GM21360 (cell line): ENCODE data around the gene ANKRD37.

Experiments
- ATAC-seq: cut with Tn5 transposase; IDR thresholded peaks from one replicate; pipeline ENCODE4 v1.9.1; 2021; ENCODE audit warnings: mild to moderate bottlenecking, moderate library complexity; ENCODE audit not compliant: unreplicated experiment

Gene ANKRD37

DNA sequence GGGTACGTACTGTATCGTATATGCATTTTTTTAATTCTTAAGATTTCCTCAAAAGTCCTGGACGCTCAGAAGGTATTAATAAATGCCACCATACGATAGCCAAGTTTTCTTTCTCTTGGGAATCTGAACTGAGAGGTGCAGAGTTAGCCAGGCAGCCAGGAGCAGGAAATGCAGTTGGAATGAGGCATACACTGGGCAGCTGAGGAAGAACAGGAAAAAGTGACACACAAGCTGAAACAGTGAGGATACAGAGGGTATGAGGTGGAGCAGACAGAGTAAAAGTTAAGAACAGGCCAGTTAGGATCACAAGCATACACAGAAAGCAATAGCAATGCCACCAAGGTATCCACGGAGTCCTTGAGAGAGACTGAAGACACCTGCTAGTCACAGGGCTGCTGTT, 15.8 kb downstream of the ANKRD37 start:
- ATAC-seq: no peak

- ATAC-seq: no peak
Observed at GRCh38 chr4:185416955-185417354, 20.3 kb downstream of the ANKRD37 start.

DNA sequence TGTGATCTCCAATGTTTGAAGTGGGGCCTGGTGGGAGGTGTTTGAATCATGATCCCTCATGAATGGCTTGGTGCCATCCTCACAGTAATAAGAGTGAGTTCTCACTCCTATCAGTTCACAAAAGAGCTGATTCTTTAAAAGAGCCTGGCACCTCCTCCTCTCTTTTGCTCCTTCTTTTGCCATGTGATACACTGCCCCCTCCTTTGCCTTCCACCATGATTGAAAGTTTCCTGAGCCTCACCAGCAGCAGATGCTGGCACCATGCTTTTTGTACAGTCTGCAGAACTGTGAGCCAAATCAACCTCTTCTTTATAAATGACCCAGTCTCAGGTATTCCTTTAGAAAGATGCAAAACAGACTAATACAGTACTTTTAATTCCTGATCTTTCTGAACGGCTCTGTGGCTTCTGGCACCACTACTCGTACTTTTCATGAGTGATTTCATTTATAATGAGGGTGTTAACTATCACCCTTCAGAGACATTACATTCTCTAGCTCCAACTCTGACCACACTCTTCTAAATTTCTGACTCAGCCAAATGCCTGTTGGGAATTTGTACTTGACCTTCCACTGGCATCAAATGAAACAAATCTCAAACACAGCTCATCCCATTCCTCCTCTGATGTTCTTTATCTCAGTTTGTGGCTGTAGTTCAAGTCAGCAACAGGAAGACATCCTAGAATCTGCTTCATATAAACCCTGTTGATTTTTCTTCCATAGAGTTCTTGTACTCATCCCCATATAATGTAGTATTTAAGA, 24.9 kb downstream of the ANKRD37 start:
- no peak for ATAC-seq

DNA sequence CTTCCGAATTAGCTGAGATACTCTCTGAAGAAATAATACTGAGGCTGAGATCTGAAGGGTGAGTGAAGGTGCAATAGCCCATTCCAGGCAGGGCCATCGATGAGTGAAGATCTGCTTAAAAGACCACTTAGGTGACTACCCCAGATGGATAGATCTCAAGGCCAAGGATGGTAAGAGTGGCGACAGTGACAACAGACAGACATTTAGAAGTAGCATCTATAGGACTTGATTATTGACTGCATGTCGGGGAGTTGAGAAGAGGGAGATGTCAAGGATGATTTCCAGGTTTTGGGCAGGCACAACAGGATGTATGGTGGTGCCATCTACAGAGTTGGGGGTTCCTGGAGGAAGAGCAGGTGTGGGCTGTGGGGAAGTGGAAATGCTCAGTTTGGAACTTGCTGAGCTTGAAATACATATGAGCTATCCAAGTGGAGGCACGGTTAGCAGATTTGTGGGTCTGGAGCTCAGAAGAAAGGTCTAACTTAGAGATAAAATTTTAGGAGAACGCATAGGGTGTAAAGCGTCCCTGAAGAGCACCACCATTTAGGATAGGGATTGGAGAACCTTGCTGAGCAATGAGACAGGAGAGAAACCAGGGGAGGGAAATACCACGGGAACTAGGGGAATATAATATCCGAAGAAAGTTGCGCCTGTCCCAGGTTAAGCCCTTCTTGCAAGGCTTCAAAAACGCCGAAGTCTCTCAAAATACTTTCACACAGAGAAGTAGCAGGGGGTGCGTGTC, 28.4 kb downstream of the ANKRD37 start:
- ATAC-seq: no peak

GRCh38 chr4:185425647-185426352, 29.2 kb downstream of the ANKRD37 start, which contains the start of gene UFSP2:
UFSP2 (minus strand) TSS chr4:185425964; CDS start chr4:185425868, 96 bp downstream.
- peak; percentile 93 for ATAC-seq

GRCh38 chr4:185426960-185427688, 30.5 kb downstream of the ANKRD37 start:
- ATAC-seq: no peak

GRCh38 chr4:185429660-185430059, 33.0 kb downstream of the ANKRD37 start:
- no peak for ATAC-seq

DNA sequence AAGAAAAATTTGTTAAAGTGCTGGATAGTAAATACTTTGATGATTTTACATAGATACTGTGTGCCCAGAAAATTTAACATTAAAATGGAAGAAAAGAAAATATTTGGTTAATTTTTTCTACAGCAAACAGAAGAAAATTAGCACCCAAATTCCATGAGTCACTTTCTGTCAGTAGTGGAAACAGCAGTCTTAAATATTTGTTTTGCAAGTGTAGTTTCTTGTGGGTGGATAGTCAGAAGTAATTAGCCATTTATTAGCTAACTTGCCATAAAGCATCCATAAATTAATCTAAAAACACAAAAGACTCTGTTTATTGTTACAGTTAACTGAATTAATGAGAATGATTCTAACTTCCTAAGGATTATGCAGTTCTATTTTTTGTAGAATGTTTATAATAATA, 38.8 kb downstream of the ANKRD37 start:
- ATAC-seq: no peak

- peak; percentile 62 for ATAC-seq
Observed at GRCh38 chr4:185437809-185438208, 41.2 kb downstream of the ANKRD37 start.

DNA sequence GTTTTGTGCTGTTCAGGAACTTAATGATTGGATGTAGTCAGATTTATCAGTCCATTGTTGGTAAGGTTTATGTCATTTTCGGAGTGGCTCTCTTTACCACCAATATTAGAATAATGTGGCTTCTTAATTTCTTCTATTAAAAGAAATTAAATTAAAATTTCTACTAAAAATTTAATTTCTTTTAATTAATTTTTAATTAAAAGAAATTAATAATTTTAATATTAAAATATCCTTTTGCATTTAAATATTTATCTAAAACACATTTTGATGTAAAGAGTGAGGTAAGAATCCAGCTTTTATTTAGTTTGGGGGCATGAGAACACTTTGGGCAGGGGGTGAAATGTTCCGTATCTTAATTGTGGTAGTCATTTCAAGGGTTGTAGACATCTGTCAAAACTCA, 44.8 kb downstream of the ANKRD37 start:
- ATAC-seq: no peak

DNA sequence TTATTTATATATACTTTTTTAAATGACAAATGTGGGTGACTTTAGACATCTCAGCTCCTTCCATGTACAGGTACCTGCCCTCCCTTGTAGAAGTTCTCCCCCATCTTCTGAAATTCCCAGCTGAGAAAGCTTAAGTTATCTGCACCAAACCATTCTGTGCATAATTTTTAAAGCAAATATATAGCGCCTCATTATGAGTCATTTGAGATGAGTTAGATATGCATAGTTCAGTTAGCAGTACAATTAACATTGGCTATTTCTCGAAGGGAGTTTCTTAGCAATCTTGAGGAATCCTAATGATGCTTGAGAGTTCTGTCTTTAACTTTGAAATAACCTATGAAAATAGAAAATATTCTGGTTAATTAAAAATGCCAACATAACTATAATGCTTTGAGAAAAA, 48.6 kb downstream of the ANKRD37 start:
- ATAC-seq: no peak
